DND-41 (cell line): ENCODE results near the gene GFI1B.

Source experiments
- ATAC-seq: fragments of 200-7000 bp; cut with Tn5 transposase; 3 replicates; pipeline ENCODE4 v1.9.1; 2021; ENCODE audit warnings: low read depth; ENCODE audit not compliant: insufficient read depth
- DNase-seq: peaks from one replicate; pipeline ENCODE4 v3.0.0-alpha.2; 2020
- H2AFZ ChIP-seq: 2 replicates; pipeline ENCODE4 v1.6.0; 2012; ENCODE audit warnings: low read depth, low read length
- H3K27ac ChIP-seq: 2 replicates; pipeline ENCODE4 v1.5.1; 2012; ENCODE audit warnings: low read length, inconsistent platforms
- H3K27me3 ChIP-seq: fragments of 200-600 bp; sonication (generic); 2 replicates; pipeline ENCODE4 v1.6.0; 2012; ENCODE audit warnings: low read length, mild to moderate bottlenecking, inconsistent platforms; ENCODE audit not compliant: insufficient read depth, poor library complexity
- H3K36me3 ChIP-seq: 2 replicates; pipeline ENCODE4 v1.5.1; 2012; ENCODE audit warnings: low read length, inconsistent platforms; ENCODE audit not compliant: insufficient read depth
- H3K4me1 ChIP-seq: 2 replicates; pipeline ENCODE4 v1.5.1; 2012; ENCODE audit warnings: mild to moderate bottlenecking, low read length; ENCODE audit not compliant: insufficient read depth
- H3K4me2 ChIP-seq: 2 replicates; pipeline ENCODE4 v1.6.0; 2012; ENCODE audit warnings: mild to moderate bottlenecking, moderate library complexity, low read length, inconsistent platforms; ENCODE audit not compliant: insufficient read depth
- H3K4me3 ChIP-seq, 2 experiments: fragments of 200-600 bp in 1 of 2; shearing (Covaris generic) in 1 of 2; 2 replicates each; pipeline ENCODE4 v1.5.1; 2012 to 2016; ENCODE audit warnings: inconsistent platforms in 2 of 2, low read length in 2 of 2, mild to moderate bottlenecking in 2 of 2, low read depth in 1 of 2, moderate library complexity in 1 of 2
- H3K79me2 ChIP-seq: 2 replicates; pipeline ENCODE4 v1.6.0; 2012; ENCODE audit warnings: low read length, inconsistent platforms; ENCODE audit not compliant: insufficient read depth
- H3K9ac ChIP-seq: 2 replicates; pipeline ENCODE4 v1.6.0; 2012; ENCODE audit warnings: low read depth, mild to moderate bottlenecking, inconsistent platforms, low read length, moderate library complexity
- H3K9me3 ChIP-seq: 2 replicates; pipeline ENCODE4 v1.5.1; 2012; ENCODE audit warnings: low read length, moderate library complexity, mild to moderate bottlenecking, inconsistent platforms; ENCODE audit not compliant: insufficient read depth, severe bottlenecking
- H4K20me1 ChIP-seq: 2 replicates; pipeline ENCODE4 v1.6.0; 2012; ENCODE audit warnings: low read length; ENCODE audit not compliant: insufficient read depth
- CTCF ChIP-seq: IDR thresholded peaks from 2 replicates; pipeline ENCODE4 v1.5.1; 2012; ENCODE audit warnings: borderline replicate concordance, low read length, moderate library complexity, mild to moderate bottlenecking; ENCODE audit not compliant: poor library complexity, severe bottlenecking; ENCODE audit errors: extremely low read depth
- EZH2 ChIP-seq: IDR thresholded peaks from 3 replicates; pipeline ENCODE4 v1.6.1; 2012; ENCODE audit warnings: borderline replicate concordance, low read depth, mild to moderate bottlenecking, moderate library complexity, low read length, inconsistent platforms; ENCODE audit not compliant: severe bottlenecking

GFI1B gene

GRCh38 chr9:133030317-133031129 is 52.0 kb downstream of the GFI1B start, which contains the start of gene GTF3C5:
Gene GTF3C5 (plus strand): TSS chr9:133030997. CDS start chr9:133031012, 15 bp downstream.
- H4K20me1 ChIP-seq: peaks cover 26% of the 10 kb centered on the region
- TF ChIP-seq CTCF (no peak), EZH2 (no peak)
- peak within 1 kb of the TSS; percentile 70 to 86 for H3K4me3 ChIP-seq
- H3K79me2 ChIP-seq: peaks cover 56% of the 10 kb centered on the region
- no peaks in the 10 kb centered on the region for H3K9me3 ChIP-seq
- peak within 1 kb of the TSS; percentile 94 for H3K27ac ChIP-seq
- DNase-seq: peak; percentile 94
- peaks cover 19% of the 10 kb centered on the region for H3K36me3 ChIP-seq
- H2AFZ ChIP-seq: peak within 1 kb of the TSS; percentile 90
- no peaks in the 10 kb centered on the region for H3K27me3 ChIP-seq
- H3K4me1 ChIP-seq: peaks cover 37% of the 10 kb centered on the region
- H3K9ac ChIP-seq: peak within 1 kb of the TSS; percentile 98
- peak; percentile 95 for ATAC-seq
- H3K4me2 ChIP-seq: peak within 1 kb of the TSS; percentile 99

GRCh38 chr9:133031130-133031422 is 52.6 kb downstream of the GFI1B start:
- Histone ChIP-seq H3K27ac (peak overlapping the region; percentile 94), H3K27me3 (no peaks in the 10 kb centered on the region), H3K4me1 (peaks cover 37% of the 10 kb centered on the region), H3K9ac (peak overlapping the region; percentile 98), H3K79me2 (peaks cover 61% of the 10 kb centered on the region), H3K9me3 (no peaks in the 10 kb centered on the region), H4K20me1 (peaks cover 31% of the 10 kb centered on the region), H3K4me3 (peak overlapping the region; percentile 65 to 84), H3K36me3 (peaks cover 19% of the 10 kb centered on the region), H3K4me2 (peak overlapping the region; percentile 99), H2AFZ (peak overlapping the region; percentile 90)
- ATAC-seq: no peak
- no peak for DNase-seq
- TF ChIP-seq CTCF (no peak), EZH2 (no peak)

GRCh38 chr9:133031496-133031911 is 53.0 kb downstream of the GFI1B start:
- Histone ChIP-seq H4K20me1 (peaks cover 36% of the 10 kb centered on the region), H3K27me3 (no peaks in the 10 kb centered on the region), H3K27ac (peak overlapping the region; percentile 94), H3K9ac (peak overlapping the region; percentile 98), H2AFZ (peak overlapping the region; percentile 90), H3K4me3 (peak overlapping the region; percentile 65 to 84), H3K9me3 (no peaks in the 10 kb centered on the region), H3K36me3 (peaks cover 19% of the 10 kb centered on the region), H3K4me1 (peaks cover 37% of the 10 kb centered on the region), H3K79me2 (peaks cover 66% of the 10 kb centered on the region), H3K4me2 (peak overlapping the region; percentile 99)
- no peak for ATAC-seq
- TF ChIP-seq EZH2 (no peak), CTCF (no peak)
- no peak for DNase-seq
